ENCODE results near the gene MSRB2.
A peak's percentile ranks its signal among the peaks of the same experiment; 100 is the strongest.

The MSRB2 gene

GRCh38 chr10:23114228-23114850 lies 19.0 kb downstream of the MSRB2 start:
- no peak for DNase-seq

DNA sequence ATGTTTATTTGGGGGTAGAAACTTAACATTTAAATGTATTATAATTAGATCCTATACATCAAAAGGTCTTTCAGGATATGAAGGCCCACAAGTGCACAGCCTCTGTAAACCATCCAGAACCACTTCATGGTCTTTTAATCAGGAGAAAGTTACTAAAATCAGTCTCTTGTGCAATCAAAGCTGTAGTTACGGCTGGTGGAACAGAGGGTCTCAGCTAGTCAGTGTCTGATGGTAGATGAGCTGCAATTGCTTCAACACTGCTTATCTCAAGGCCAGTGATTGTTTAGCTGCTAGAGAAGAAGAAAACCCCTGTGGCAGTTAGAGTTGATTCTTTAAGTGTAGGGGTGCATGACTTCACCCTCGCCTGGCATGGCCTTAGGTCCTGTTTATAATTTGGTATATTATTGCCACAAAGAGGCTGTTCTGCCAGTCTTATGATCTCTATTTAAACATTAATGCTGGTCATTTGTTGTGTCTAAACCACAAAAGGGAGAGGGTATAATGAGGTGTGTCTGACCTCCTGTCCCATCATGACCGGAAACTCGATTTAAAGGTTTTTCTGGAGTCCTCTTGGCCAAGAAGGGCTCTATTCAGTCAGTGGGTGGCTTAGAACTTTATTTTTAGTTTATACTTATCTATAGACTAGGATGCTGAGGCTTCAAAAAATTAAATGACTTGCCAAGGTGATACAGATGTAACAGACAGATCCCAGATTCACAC lies 21.3 kb downstream of the MSRB2 start:
- no peak for DNase-seq

DNA sequence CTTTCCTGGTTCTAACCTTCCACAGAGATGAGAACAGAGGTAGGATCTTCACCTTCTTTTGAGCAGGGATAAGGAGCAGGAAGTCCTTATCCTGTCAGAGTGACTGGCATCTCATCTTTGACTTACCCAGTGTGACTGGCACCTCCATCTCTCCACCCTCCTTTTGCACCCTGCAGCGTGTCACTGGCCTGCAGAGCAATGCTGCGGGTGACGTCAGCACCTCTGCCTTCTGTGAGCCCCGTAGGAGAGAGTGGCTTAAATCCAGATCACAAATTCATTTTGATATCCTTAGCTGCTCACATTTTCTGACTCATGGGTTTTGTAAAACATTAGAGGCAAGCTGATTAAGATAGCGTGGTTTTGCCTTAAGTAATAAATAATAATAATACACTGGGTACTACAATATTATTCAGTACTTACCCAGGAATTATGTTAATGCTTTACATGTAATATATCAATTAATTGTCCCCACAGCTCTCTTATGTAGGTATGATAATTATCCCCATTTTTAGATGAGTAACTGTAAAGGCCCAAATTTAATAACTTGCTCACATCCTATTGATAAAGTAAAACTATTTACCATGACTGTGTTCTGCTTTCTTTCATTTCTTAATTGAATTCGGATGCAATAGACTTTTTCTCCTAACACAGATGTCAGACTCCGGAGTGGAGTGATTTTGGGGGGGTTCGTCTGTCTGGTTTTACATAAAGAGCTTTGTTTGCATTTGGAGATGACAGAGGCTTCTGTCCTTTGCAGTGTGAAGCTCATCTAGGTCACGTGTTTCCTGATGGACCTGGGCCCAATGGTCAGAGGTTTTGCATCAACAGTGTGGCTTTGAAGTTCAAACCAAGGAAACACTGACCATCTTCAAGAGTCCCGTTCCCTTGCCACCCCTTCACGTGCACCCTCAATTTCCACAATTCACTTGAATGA lies 24.9 kb downstream of the MSRB2 start:
- no peak for DNase-seq

- no peak for DNase-seq
Observed at GRCh38 chr10:23121135-23121534, 25.8 kb downstream of the MSRB2 start.

- DNase-seq, result no peak
Observed at GRCh38 chr10:23136462-23136861, 41.1 kb downstream of the MSRB2 start.

GRCh38 chr10:23139677-23140076 lies 44.3 kb downstream of the MSRB2 start:
- no peak for DNase-seq

GRCh38 chr10:23141995-23142394 lies 46.6 kb downstream of the MSRB2 start:
- DNase-seq, result no peak

- DNase-seq, result no peak
Observed at GRCh38 chr10:23146258-23146657, 50.9 kb downstream of the MSRB2 start.

DNA sequence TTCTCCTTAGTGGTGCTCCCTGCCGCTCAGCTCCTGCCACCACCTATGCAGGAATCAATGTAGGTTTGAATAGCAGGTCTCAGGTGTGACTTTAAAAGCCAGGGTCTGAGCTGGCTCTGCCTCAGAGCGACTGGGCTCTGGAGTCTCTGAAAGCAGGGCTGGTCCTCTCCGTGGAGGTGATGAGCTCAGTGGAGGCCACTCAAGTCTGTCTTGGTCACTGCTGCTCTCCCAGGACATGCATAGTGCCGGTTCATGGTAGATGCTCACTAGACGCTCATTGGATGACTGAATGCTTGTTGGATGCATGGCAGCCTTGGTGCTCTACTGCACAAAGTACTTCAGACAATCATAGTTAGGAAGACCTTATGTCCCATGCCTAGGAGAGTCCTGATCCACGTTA lies 51.7 kb downstream of the MSRB2 start:
- no peak for DNase-seq

- no peak for DNase-seq
Observed at GRCh38 chr10:23148214-23148613, 52.8 kb downstream of the MSRB2 start.

- DNase-seq, result no peak
Observed at GRCh38 chr10:23150091-23150490, 54.7 kb downstream of the MSRB2 start.

DNA sequence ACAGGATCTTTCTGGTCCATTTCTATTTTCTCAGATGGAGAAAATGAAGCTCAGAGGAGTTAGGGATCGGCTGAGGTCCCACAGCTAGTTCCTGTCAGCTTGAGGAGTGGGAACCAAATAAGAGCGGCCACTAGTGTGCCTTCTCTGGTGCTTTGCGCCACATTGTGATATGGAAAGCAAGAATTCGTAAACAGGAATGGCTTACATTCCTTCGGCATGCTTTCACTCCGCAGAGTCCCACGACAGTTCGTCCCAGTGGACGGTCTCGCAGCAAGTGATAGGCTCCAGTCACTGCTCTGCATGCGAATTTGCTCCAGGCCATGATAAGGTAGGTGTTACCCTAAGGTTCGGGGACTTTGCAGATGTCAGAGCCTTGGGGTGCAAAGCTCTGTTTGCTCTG lies 55.2 kb downstream of the MSRB2 start:
- no peak for DNase-seq

DNA sequence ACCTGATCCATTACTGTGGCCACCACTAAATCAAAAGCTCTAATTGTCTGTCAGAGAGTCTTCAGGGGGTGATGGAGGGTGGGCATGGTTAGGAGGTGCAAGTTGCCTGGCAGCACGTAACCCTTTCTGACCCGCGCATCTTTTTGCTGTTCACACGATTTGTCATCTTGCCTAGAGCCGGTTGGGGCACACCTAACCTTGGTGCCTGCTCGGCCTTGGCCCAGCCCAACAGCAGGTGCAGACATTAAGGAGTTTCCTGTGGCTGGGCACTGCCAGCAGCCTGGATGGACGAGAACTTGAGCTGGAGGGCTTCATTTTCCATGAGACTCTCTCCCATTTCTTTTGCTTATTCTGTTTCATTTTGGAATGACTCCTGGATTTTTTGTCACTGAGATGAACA lies 55.7 kb downstream of the MSRB2 start:
- no peak for DNase-seq

- DNase-seq, result no peak
Observed at GRCh38 chr10:23155169-23155568, 59.8 kb downstream of the MSRB2 start.

GRCh38 chr10:23156447-23157150 lies 61.2 kb downstream of the MSRB2 start:
- no peak for DNase-seq

DNA sequence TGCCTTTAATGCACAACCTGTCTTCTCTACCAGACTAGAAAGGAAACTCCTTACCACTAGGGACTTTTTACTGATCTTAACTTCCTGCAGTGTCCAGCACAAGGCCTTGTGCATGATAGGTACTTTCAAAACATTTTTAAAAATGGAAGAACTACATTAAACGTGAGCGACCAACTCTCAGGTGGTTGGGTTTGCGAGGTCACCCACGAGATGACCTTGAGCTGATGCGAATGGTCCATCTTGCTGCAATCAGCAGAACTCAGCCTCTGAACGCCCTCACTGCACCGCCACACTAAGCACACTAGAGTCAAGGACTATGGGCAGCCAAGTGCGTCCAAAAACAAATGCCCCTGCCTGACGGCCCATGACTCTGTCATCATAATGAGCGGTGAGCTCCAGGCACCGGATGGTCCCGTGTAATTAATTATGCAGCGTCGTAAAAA lies 61.9 kb downstream of the MSRB2 start:
- DNase-seq, result no peak

DNA sequence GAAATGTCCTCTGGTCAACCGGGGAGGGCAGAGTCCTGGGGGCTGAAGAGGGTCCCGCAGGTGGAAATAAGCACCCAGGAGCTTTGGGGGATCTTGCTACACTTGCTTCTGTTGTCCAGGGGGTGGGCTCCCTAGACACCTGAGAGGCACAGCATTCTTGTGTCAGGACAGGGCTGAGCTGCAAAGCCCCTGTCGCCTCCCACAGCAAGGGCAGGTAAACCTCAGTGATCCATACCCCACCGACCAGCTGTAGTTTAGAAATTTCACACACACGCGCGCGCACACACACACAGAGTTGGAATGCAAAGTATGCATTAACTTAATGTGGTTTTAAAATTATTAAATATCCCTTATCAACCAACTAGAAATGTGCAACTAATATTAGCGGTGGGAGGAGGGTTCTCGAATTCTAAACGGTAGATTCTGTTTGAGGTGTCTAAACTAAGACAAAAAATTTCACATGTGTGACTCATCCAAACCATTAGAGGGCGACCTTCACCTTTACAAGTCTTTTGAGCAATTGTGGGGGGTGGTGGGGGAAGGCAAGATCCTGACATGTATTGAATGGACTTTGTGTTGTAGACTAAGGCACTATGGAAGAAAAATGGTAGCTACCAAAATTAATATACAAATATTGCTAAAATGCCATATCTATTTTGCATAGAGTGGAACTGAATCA lies 62.5 kb downstream of the MSRB2 start:
- no peak for DNase-seq

DNA sequence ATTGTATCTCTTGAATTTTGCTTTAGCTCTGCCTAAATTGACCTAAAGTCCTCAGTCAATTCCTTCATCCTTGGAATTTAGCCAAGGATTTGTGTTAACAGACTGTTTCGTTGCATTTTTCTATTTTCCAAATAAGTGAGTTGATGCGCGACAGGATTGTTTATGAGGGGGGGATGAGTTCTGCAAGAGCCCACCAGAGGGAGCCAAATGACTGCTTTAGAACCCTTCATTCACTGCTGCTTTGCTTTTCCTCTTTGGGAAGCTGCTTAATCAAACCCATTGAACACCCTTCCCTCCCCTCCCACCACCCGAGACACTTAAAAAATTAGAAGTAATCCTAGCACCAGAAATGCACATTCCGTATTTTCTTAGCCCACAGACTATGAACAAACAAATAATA lies 63.0 kb downstream of the MSRB2 start:
- DNase-seq, result peak; percentile 8

GRCh38 chr10:23171232-23171876 lies 76.0 kb downstream of the MSRB2 start:
- no peak for DNase-seq

Measured in activated T-cell treated with anti-CD3 and anti-CD28 coated beads for 4 hours (primary cell).